CD4-positive, alpha-beta memory T cell (primary cell): Measurements from ENCODE around the gene DCAF6. TPM values are rescaled to one million over a fixed set of nuclear protein-coding genes. Genes with fewer than 3 reads are reported as not detected.

Source experiments
- CTCF ChIA-PET: fragments of 350-600 bp; sonication (Branson Sonifier 250); formaldehyde crosslinking; loops from one replicate; lab custom pipeline; 2021; ENCODE audit warnings: inconsistent platforms; ENCODE audit not compliant: partially characterized antibody; lab: Charles Lee
- POLR2A ChIA-PET: fragments of 350-600 bp; sonication (Branson Sonifier 250); formaldehyde crosslinking; loops from one replicate; lab custom pipeline; 2021; ENCODE audit not compliant: partially characterized antibody; lab: Charles Lee
- DNase-seq, 5 donors: peaks; one replicate each; pipeline versions ENCODE4 v3.0.0 to v3.0.0-alpha.2; 2020 to 2022; ENCODE audit warnings: mixed read lengths in 1 of 5
- H3K27ac ChIP-seq: one replicate; pipeline ENCODE4 v1.7.0; 2013; ENCODE audit warnings: low read depth, low read length
- H3K27me3 ChIP-seq: 2 replicates; pipeline ENCODE4 v1.7.0; 2013; ENCODE audit warnings: mild to moderate bottlenecking, low read length, moderate library complexity; ENCODE audit not compliant: insufficient read depth
- H3K36me3 ChIP-seq: 2 replicates; pipeline ENCODE4 v1.7.0; 2013; ENCODE audit warnings: mild to moderate bottlenecking, low read length, moderate library complexity; ENCODE audit not compliant: insufficient read depth
- H3K4me1 ChIP-seq: 2 replicates; pipeline ENCODE4 v1.7.0; 2013; ENCODE audit warnings: mild to moderate bottlenecking, low read length, moderate library complexity; ENCODE audit not compliant: insufficient read depth
- H3K4me3 ChIP-seq, 2 donors: one replicate each; pipeline ENCODE4 v1.7.0; 2013; ENCODE audit warnings: low read length in 2 of 2, mild to moderate bottlenecking in 1 of 2
- H3K9me3 ChIP-seq, 2 donors: one replicate each; pipeline ENCODE4 v1.7.0; 2013; ENCODE audit warnings: low read length in 2 of 2, control low read depth in 1 of 2; ENCODE audit not compliant: control insufficient read depth in 1 of 2
- H3K27ac Mint-ChIP-seq, 7 donors: one replicate each; pipeline ENCODE4 v1.8.0; 2020 to 2021; ENCODE audit warnings: mixed read lengths in 7 of 7, mild to moderate bottlenecking in 6 of 7, inconsistent platforms in 3 of 7, moderate library complexity in 3 of 7
- H3K27me3 Mint-ChIP-seq, 2 donors: one replicate each; pipeline ENCODE4 v1.8.0; 2020 to 2021; ENCODE audit warnings: mixed read lengths in 2 of 2
- H3K36me3 Mint-ChIP-seq, 2 donors: one replicate each; pipeline ENCODE4 v1.8.0; 2020 to 2021; ENCODE audit warnings: mixed read lengths in 2 of 2, inconsistent platforms in 1 of 2, mild to moderate bottlenecking in 1 of 2
- H3K4me1 Mint-ChIP-seq, 4 donors: one replicate each; pipeline ENCODE4 v1.8.0; 2020 to 2021; ENCODE audit warnings: mixed read lengths in 4 of 4, mild to moderate bottlenecking in 1 of 4
- H3K4me3 Mint-ChIP-seq, 8 donors: one replicate each; pipeline ENCODE4 v1.8.0; 2020 to 2021; ENCODE audit warnings: mixed read lengths in 8 of 8, mild to moderate bottlenecking in 7 of 8, moderate library complexity in 6 of 8, inconsistent platforms in 3 of 8
- H3K9me3 Mint-ChIP-seq, 8 donors: one replicate each; pipeline ENCODE4 v1.8.0; 2020 to 2021; ENCODE audit warnings: mixed read lengths in 8 of 8, mild to moderate bottlenecking in 5 of 8, inconsistent platforms in 3 of 8, moderate library complexity in 1 of 8
- intact Hi-C: fragments of 100-400 bp; cut with micrococcal nuclease; formaldehyde crosslinking; loops from one replicate; pipeline ENCODE4 v1.15.1; 2023
- polyA plus RNA-seq, 2 donors: library from polyadenylated mRNA; unstranded; fragments of 300-500 nt; fragmentation: Illumina TruSeq; gene quantifications; one replicate each; pipeline ENCODE4 v1.2.3, GENCODE V29; 2021
- total RNA-seq, 2 experiments: library from RNA; stranded (reverse); gene quantifications; one replicate each; pipeline ENCODE4 v1.2.3, GENCODE V29; 2021

The DCAF6 gene
- total and polyA plus RNA-seq, 4 experiments from 2014 or later, result 8.1 to 29.2 (median 21.3) TPM

DNA sequence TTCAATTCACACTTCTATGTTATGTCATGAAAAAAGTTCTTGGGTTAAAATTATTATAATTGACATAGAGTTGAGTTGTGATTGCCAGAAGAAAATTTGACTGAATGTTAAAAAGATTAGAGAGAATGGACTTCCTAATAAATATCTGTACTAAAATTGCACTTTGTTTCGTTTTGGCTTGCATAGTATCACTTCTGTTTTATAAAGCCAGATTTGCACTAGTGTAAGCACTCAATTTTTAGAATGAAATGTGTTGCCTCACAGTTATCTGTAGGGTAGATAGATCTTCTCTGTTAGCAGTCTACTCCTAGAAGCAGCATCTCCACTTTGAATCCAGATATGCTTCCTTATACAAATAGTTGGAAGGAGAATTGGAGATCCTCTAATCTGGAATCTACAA lies 95.5 kb downstream of the DCAF6 start:
- POLR2A ChIA-PET, result no interaction called here

DNA sequence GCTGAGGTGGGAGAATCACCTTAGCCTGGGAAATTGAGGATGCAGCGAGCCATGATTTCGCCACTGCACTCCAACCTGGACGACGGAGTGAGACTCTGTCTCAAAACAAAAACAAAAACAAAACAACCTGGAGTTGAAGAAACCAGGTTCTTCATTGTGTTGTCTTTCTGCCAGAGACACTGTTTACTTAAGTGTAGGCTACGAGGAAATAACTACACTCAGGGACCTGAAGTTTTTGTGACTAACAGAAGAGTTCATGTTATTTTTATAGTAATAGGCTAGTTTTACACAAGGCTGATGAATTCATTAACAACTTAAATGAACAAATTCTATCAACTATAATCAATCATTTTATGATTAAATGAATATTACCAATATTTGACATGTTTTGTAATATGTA lies 98.9 kb downstream of the DCAF6 start:
- Mint-ChIP-seq H3K4me1 (peaks cover 0 to 1% (median under 1%) of the 10 kb centered on the region in 4 donors), H3K4me3 (no peak overlapping the region), H3K27me3 (no peaks in the 10 kb centered on the region), H3K27ac (no peak overlapping the region), H3K9me3 (no peaks in the 10 kb centered on the region), H3K36me3 (peaks cover 9 to 12% of the 10 kb centered on the region in 2 donors)
- no peak for DNase-seq
- intact Hi-C loops, result no loop called here
- H3K4me3 ChIP-seq, result no peak overlapping the region
- no peaks in the 10 kb centered on the region for H3K9me3 ChIP-seq
- no peaks in the 10 kb centered on the region for H3K27me3 ChIP-seq
- H3K4me1 ChIP-seq, result no peaks in the 10 kb centered on the region
- H3K27ac ChIP-seq, result no peak overlapping the region
- ChIA-PET CTCF (no interaction called here), POLR2A (no interaction called here)
- H3K36me3 ChIP-seq, result no peaks in the 10 kb centered on the region

More for the DNA sequence above, 95.5 kb downstream of the DCAF6 start:
- Histone ChIP-seq H3K9me3 (no peaks in the 10 kb centered on the region), H3K27ac (no peak overlapping the region), H3K4me3 (no peak overlapping the region), H3K36me3 (no peaks in the 10 kb centered on the region), H3K4me1 (no peaks in the 10 kb centered on the region), H3K27me3 (no peaks in the 10 kb centered on the region)
- intact Hi-C loops, result no loop called here
- no peak overlapping the region for H3K4me3 Mint-ChIP-seq
- CTCF ChIA-PET, result no interaction called here
- H3K36me3 Mint-ChIP-seq, result peaks cover 3 to 8% of the 10 kb centered on the region in 2 donors
- no peak for DNase-seq
- H3K9me3 Mint-ChIP-seq, result no peaks in the 10 kb centered on the region
- H3K27ac Mint-ChIP-seq, result no peak overlapping the region
- peaks cover 0 to 1% (median 0%) of the 10 kb centered on the region in 4 donors for H3K4me1 Mint-ChIP-seq
- H3K27me3 Mint-ChIP-seq, result no peaks in the 10 kb centered on the region

- no peak for DNase-seq
- H3K4me3 ChIP-seq, result no peak overlapping the region
- POLR2A ChIA-PET, result no interaction called here
- Mint-ChIP-seq H3K9me3 (no peaks in the 10 kb centered on the region), H3K4me1 (peaks cover 0 to 1% (median 0%) of the 10 kb centered on the region in 4 donors), H3K4me3 (no peak overlapping the region), H3K36me3 (peaks cover 33 to 36% of the 10 kb centered on the region in 2 donors), H3K27me3 (no peaks in the 10 kb centered on the region), H3K27ac (no peak overlapping the region)
- intact Hi-C loops, result no loop called here
- H3K27me3 ChIP-seq, result no peaks in the 10 kb centered on the region
- CTCF ChIA-PET, result no interaction called here
- H3K36me3 ChIP-seq, result peaks cover 8% of the 10 kb centered on the region
- no peaks in the 10 kb centered on the region for H3K9me3 ChIP-seq
- no peaks in the 10 kb centered on the region for H3K4me1 ChIP-seq
- no peak overlapping the region for H3K27ac ChIP-seq
Observed at GRCh38 chr1:168042362-168042761, 105.9 kb downstream of the DCAF6 start.

- H3K9me3 Mint-ChIP-seq, result no peaks in the 10 kb centered on the region
- no peak for DNase-seq
- no peak overlapping the region for H3K4me3 ChIP-seq
- no peaks in the 10 kb centered on the region for H3K27me3 ChIP-seq
- no peak overlapping the region for H3K27ac Mint-ChIP-seq
- H3K36me3 ChIP-seq, result peaks cover 8% of the 10 kb centered on the region
- ChIA-PET POLR2A (no interaction called here), CTCF (no interaction called here)
- no peak overlapping the region for H3K4me3 Mint-ChIP-seq
- no peaks in the 10 kb centered on the region for H3K27me3 Mint-ChIP-seq
- peaks cover 35% of the 10 kb centered on the region in 2 donors for H3K36me3 Mint-ChIP-seq
- intact Hi-C loops, result no loop called here
- H3K27ac ChIP-seq, result no peak overlapping the region
- H3K9me3 ChIP-seq, result no peaks in the 10 kb centered on the region
- no peaks in the 10 kb centered on the region for H3K4me1 ChIP-seq
- no peaks in the 10 kb centered on the region for H3K4me1 Mint-ChIP-seq
Observed at GRCh38 chr1:168045311-168045710, 108.8 kb downstream of the DCAF6 start.

DNA sequence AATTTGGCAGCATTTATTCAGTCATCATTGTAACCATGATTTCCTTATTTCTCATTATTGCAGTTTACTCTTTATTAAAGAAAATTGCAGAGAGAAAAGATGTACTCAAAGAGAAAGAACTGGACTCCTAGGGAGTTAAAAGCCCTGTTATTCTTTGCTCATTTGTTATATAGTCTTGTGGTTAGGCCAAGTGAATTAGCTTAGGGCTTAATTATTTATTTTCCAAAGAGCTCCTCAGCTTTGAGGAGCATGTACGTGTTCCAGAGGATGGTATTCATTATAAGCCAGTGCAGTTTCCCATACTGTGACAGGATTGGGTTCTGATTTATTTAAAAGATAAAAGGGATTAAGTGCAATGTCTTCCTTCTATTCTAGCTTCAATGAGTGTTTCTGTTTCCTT lies 113.8 kb downstream of the DCAF6 start:
- H3K4me3 ChIP-seq, result no peak overlapping the region
- no peak overlapping the region for H3K27ac ChIP-seq
- no peaks in the 10 kb centered on the region for H3K9me3 ChIP-seq
- Mint-ChIP-seq H3K27ac (peak overlapping the region in 2 of 7 donors; percentile 1 to 32), H3K27me3 (no peaks in the 10 kb centered on the region), H3K36me3 (peaks cover 13 to 22% of the 10 kb centered on the region in 2 donors), H3K4me1 (peaks cover 0 to 4% (median 2%) of the 10 kb centered on the region in 4 donors), H3K9me3 (no peaks in the 10 kb centered on the region), H3K4me3 (no peak overlapping the region)
- ChIA-PET POLR2A (interaction anchor here (1.0 kb wide), 1 partner anchor 114 kb away, joined by 3 read pairs; the partner anchor contains the start of gene DCAF6), CTCF (no interaction called here)
- H3K27me3 ChIP-seq, result no peaks in the 10 kb centered on the region
- H3K4me1 ChIP-seq, result peaks cover 7% of the 10 kb centered on the region
- intact Hi-C loops, result no loop called here
- H3K36me3 ChIP-seq, result no peaks in the 10 kb centered on the region
- no peak for DNase-seq

DNA sequence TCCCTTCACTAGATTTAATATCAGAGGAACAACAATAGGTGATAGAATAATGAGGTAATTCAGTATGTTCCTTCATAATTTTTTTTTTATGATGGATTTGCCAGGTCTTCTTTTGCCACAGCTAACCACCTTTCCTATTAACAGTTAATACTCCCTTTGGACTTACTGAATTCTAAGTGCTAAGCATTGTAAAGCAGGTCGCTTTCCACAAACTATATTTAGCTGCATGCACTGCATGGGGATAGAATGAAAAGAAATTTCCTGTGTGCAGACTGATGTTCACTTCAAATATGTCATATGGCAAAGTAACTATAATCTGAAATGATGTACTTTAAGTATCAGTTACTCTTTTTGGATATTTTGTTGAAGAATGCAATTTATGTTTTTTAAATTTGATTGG lies 114.4 kb downstream of the DCAF6 start:
- H3K4me1 ChIP-seq, result peaks cover 7% of the 10 kb centered on the region
- DNase-seq, result no peak
- Mint-ChIP-seq H3K27me3 (no peaks in the 10 kb centered on the region), H3K4me1 (peaks cover 0 to 4% (median 2%) of the 10 kb centered on the region in 4 donors), H3K4me3 (no peak overlapping the region), H3K36me3 (peaks cover 16 to 21% of the 10 kb centered on the region in 2 donors), H3K27ac (peak overlapping the region in 1 of 7 donors; percentile 1), H3K9me3 (peaks cover 0 to 3% (median 0%) of the 10 kb centered on the region in 8 donors)
- ChIA-PET POLR2A (interaction anchor here (1.0 kb wide), 1 partner anchor 115 kb away, joined by 3 read pairs; the partner anchor contains the start of gene DCAF6), CTCF (no interaction called here)
- no peaks in the 10 kb centered on the region for H3K27me3 ChIP-seq
- H3K4me3 ChIP-seq, result no peak overlapping the region
- H3K9me3 ChIP-seq, result no peaks in the 10 kb centered on the region
- no peak overlapping the region for H3K27ac ChIP-seq
- H3K36me3 ChIP-seq, result no peaks in the 10 kb centered on the region
- intact Hi-C loops, result no loop called here

DNA sequence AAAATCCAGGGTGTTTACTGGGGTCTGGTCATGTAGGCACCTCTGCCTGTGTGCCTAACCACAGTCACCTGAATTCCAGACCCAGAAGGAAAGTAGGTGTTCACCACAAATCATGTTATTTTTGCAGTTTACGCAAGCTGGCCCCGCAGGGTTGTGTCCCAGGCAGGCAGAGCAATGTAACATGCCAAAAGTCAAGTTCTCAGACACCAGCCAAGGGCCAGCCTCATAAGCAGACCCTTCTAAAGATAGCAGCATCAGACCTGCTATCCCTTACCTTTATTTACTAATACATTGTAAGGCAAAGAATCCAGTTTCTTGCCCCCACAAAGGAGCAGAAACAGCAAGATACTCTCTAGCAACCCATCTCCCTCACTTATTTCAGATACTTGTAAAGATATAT lies 117.2 kb downstream of the DCAF6 start:
- no peaks in the 10 kb centered on the region for H3K27me3 Mint-ChIP-seq
- POLR2A ChIA-PET, result no interaction called here
- Histone ChIP-seq H3K4me1 (peaks cover 7% of the 10 kb centered on the region), H3K36me3 (no peaks in the 10 kb centered on the region), H3K4me3 (no peak overlapping the region), H3K9me3 (no peaks in the 10 kb centered on the region), H3K27ac (no peak overlapping the region), H3K27me3 (no peaks in the 10 kb centered on the region)
- H3K27ac Mint-ChIP-seq, result peak overlapping the region in 1 of 7 donors; percentile 37
- no peak for DNase-seq
- H3K4me1 Mint-ChIP-seq, result peaks cover 0 to 4% (median 2%) of the 10 kb centered on the region in 4 donors
- CTCF ChIA-PET, result interaction anchor here (1.0 kb wide), 1 partner anchor 29 kb away, joined by 4 read pairs; no protein-coding TSS in a partner anchor
- H3K4me3 Mint-ChIP-seq, result no peak overlapping the region
- H3K36me3 Mint-ChIP-seq, result peaks cover 13 to 18% of the 10 kb centered on the region in 2 donors
- intact Hi-C loops, result no loop called here
- peaks cover 0 to 4% (median 0%) of the 10 kb centered on the region in 8 donors for H3K9me3 Mint-ChIP-seq
